GM19239 (cell line): ENCODE data around the gene S100A11.

Experiments used
- DNase-seq: peaks from one replicate; pipeline ENCODE4 v3.0.0; 2011; ENCODE audit warnings: low spot score; ENCODE audit not compliant: insufficient read length
- FAIRE-seq: peaks from 2 replicates; lab custom pipeline; 2011; peaks lifted over from hg19 to GRCh38; lab: Jason Lieb, UNC

Gene S100A11

GRCh38 chr1:152007047-152007446, 29.8 kb downstream of the S100A11 start:
- no peak for DNase-seq
- FAIRE-seq = no peak

GRCh38 chr1:152005360-152005912, 31.4 kb downstream of the S100A11 start:
- FAIRE-seq = no peak
- no peak for DNase-seq

- no peak for FAIRE-seq
- no peak for DNase-seq
Measured at GRCh38 chr1:152003846-152004442, 32.9 kb downstream of the S100A11 start.

GRCh38 chr1:152002960-152003359, 33.8 kb downstream of the S100A11 start:
- DNase-seq (no peak), FAIRE-seq (no peak)

- FAIRE-seq = peak; percentile 81
- DNase-seq = no peak
Measured at GRCh38 chr1:152001631-152002584, 34.9 kb downstream of the S100A11 start.

- FAIRE-seq (no peak), DNase-seq (no peak)
Measured at GRCh38 chr1:152000964-152001630, 35.7 kb downstream of the S100A11 start.

GRCh38 chr1:151998611-151999362, 38.0 kb downstream of the S100A11 start:
- FAIRE-seq (no peak), DNase-seq (no peak)

- no peak for DNase-seq
- no peak for FAIRE-seq
Measured at GRCh38 chr1:151997284-151997570, 39.6 kb downstream of the S100A11 start.

- no peak for FAIRE-seq
- no peak for DNase-seq
Measured at GRCh38 chr1:151995774-151996173, 41.0 kb downstream of the S100A11 start.

- DNase-seq (no peak), FAIRE-seq (no peak)
Measured at GRCh38 chr1:151994956-151995355, 41.8 kb downstream of the S100A11 start.

GRCh38 chr1:151993734-151994496, 42.9 kb downstream of the S100A11 start, which contains the start of gene S100A10:
TSS of gene S100A10 (minus strand) at chr1:151993859. CDS start at chr1:151986230, 7,629 bp downstream.
- DNase-seq (no peak), FAIRE-seq (no peak)

GRCh38 chr1:151993084-151993733, 43.6 kb downstream of the S100A11 start:
- no peak for FAIRE-seq
- DNase-seq = no peak

GRCh38 chr1:151992303-151993083, 44.3 kb downstream of the S100A11 start:
- DNase-seq (no peak), FAIRE-seq (no peak)

- DNase-seq (no peak), FAIRE-seq (no peak)
Measured at GRCh38 chr1:151991663-151992302, 45.0 kb downstream of the S100A11 start.

- no peak for DNase-seq
- FAIRE-seq = no peak
Measured at GRCh38 chr1:151990856-151991198, 46.0 kb downstream of the S100A11 start.

GRCh38 chr1:151990058-151990855, 46.5 kb downstream of the S100A11 start:
- FAIRE-seq (no peak), DNase-seq (no peak)
